GM06990 (cell line): Measurements from ENCODE around the gene CCM2L.

Experiments
- DNase-seq: peaks from one replicate; pipeline ENCODE4 v3.0.0-alpha.2; 2011; ENCODE audit not compliant: insufficient read length; ENCODE audit errors: extremely low read depth
- H3K27me3 ChIP-seq: replicated peaks from 2 replicates; pipeline ENCODE4 v1.6.0; 2011; ENCODE audit warnings: low read length; ENCODE audit not compliant: control insufficient read depth, insufficient read depth
- H3K36me3 ChIP-seq: 2 replicates; pipeline ENCODE4 v1.5.1; 2011; ENCODE audit warnings: low read length; ENCODE audit not compliant: control insufficient read depth, insufficient read depth
- H3K4me3 ChIP-seq: replicated peaks from 2 replicates; pipeline ENCODE4 v1.5.1; 2011; ENCODE audit warnings: low read depth, mild to moderate bottlenecking, control low read depth, low read length
- TF ChIP-seq, protein P1 (sequence below): IDR thresholded peaks from 2 replicates; pipeline ENCODE4 v1.5.1; 2011; ENCODE audit warnings: low read length, control low read depth, mild to moderate bottlenecking, inconsistent platforms; ENCODE audit not compliant: insufficient read depth, poor library complexity, severe bottlenecking

The CCM2L gene

DNA sequence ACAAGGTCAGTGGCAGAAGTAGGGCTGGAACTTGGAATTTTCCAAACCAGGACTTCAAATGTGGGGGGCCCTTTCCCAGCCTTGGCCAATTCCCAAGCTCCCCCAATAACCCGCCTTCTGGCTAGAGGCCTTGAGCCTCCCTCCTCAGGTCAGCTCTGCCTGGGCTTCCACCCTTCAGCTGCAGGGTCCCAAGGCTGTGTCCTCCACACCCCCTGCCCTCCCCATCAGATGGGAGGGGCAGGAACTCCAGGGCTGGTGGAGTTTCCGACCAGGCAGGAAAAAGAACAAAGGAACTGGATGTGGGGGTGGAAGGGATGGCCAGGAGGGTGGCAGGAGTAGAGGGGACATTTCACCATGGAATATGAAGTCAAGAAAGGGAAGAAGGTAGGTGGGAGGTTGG, at the start of gene CCM2L:
TSS of gene CCM2L (plus strand) at position 338 of the 400 bp plus-strand sequence. CDS start at position 355, 17 bp downstream.
- DNase-seq = no peak
- no peaks in the 10 kb centered on the region for H3K36me3 ChIP-seq
- no peaks in the 10 kb centered on the region; the same call in 1 of the 2 replicates for H3K27me3 ChIP-seq
- H3K4me3 ChIP-seq = no peak within 1 kb of the TSS
- TF ChIP-seq, protein P1, sequence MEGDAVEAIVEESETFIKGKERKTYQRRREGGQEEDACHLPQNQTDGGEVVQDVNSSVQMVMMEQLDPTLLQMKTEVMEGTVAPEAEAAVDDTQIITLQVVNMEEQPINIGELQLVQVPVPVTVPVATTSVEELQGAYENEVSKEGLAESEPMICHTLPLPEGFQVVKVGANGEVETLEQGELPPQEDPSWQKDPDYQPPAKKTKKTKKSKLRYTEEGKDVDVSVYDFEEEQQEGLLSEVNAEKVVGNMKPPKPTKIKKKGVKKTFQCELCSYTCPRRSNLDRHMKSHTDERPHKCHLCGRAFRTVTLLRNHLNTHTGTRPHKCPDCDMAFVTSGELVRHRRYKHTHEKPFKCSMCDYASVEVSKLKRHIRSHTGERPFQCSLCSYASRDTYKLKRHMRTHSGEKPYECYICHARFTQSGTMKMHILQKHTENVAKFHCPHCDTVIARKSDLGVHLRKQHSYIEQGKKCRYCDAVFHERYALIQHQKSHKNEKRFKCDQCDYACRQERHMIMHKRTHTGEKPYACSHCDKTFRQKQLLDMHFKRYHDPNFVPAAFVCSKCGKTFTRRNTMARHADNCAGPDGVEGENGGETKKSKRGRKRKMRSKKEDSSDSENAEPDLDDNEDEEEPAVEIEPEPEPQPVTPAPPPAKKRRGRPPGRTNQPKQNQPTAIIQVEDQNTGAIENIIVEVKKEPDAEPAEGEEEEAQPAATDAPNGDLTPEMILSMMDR = no peak

DNA sequence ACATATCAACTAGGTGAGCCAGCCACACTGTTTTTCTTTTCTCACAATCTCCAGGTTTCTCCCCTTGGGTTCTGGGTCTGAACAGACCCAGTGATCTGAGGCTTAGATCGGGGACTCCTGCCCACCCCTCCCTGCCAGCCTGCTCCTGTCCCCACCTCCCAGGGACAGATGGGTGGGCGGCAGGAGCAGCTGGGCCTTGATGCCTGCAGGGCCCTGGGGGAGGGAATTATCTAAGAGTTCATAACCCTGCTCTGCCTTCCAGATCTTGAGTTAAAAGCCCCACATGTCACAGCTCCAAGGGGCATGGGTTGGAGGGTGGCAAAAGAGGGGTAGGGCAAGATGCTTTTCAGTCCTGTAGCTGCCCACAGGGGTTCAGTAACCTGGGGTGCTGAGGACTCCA, 47.5 kb upstream of the CCM2L start:
- no peaks in the 10 kb centered on the region for H3K36me3 ChIP-seq
- TF ChIP-seq, protein P1 = no peak
- H3K27me3 ChIP-seq = no peaks in the 10 kb centered on the region; the same call in none of the 2 replicates
- DNase-seq = no peak
- H3K4me3 ChIP-seq = no peak overlapping the region

GRCh38 chr20:31963889-31964288, 46.3 kb upstream of the CCM2L start:
- H3K27me3 ChIP-seq = no peaks in the 10 kb centered on the region; the same call in none of the 2 replicates
- H3K36me3 ChIP-seq = no peaks in the 10 kb centered on the region
- TF ChIP-seq, protein P1 = no peak
- no peak overlapping the region for H3K4me3 ChIP-seq
- DNase-seq = no peak

- DNase-seq = no peak
- TF ChIP-seq, protein P1 = no peak
- H3K27me3 ChIP-seq = no peaks in the 10 kb centered on the region; the same call in 1 of the 2 replicates
- no peak overlapping the region for H3K4me3 ChIP-seq
- H3K36me3 ChIP-seq = no peaks in the 10 kb centered on the region
Measured at GRCh38 chr20:31966991-31967655, 43.1 kb upstream of the CCM2L start.

- no peak for DNase-seq
- Histone ChIP-seq H3K27me3 (no peaks in the 10 kb centered on the region), H3K4me3 (no peak within 1 kb of the TSS), H3K36me3 (no peaks in the 10 kb centered on the region)
- TF ChIP-seq, protein P1 = no peak
Measured at GRCh38 chr20:31967830-31968249, 42.4 kb upstream of the CCM2L start, which contains the start of gene XKR7. Gene XKR7, plus strand, starts transcription at chr20:31968151. Its CDS starts 25 bp downstream, at chr20:31968176.
